ENCODE measurements around the gene PPDPF. TPM values are rescaled to one million over a fixed set of nuclear protein-coding genes. Genes with fewer than 3 reads are reported as not detected.

PPDPF gene
- total and polyA plus RNA-seq, 2 of the 8 experiments (the other 6 are each of a cell fraction or from before 2014, with no cell fraction given): 30.5 to 138 TPM

DNA sequence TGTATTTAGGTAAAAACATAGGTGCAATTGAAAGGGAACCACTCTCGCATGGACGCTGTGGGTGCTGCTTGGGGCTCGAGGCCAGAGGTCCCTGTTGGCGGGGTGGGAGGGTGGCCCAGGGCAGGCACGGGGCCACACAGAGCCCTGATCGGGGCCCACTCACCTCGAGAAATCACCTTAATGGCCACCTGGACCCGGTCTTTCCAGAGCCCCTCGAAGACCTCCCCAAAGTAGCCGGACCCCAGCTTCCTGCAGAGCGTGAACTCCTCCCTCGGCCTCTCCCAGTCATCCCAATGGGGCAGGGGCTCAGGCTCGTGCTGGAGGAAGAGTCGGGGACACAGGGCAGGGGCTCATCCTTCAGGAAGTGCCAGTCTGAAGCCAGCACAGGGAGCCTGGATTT lies 12.8 kb downstream of the PPDPF start (continued):
- no peak for TF ChIP-seq SUZ12 (IDR thresholded peaks at IDR 0.05; ENCODE audit: low read length)
- no peak for TF ChIP-seq TAF1 (IDR thresholded peaks at IDR 0.05; ENCODE audit: low read depth, low read length)

Data from H1 (cell line).